ENCODE results near the gene HGS. TPM values are rescaled to one million over a fixed set of nuclear protein-coding genes. Genes with fewer than 3 reads are reported as not detected.

Gene HGS
- total and polyA plus RNA-seq, 2 experiments from 2014 or later, result 106 to 166 TPM

- Histone ChIP-seq H3K9me2 (ENCODE audit: insufficient read depth) (no peaks in the 10 kb centered on the region), H3K79me2 (ENCODE audit: insufficient read depth) (no peaks in the 10 kb centered on the region), H3K36me3 (ENCODE audit: low read depth) (no peaks in the 10 kb centered on the region), H3K27ac (no peak overlapping the region), H3K4me3 (no peak overlapping the region), H3K4me1 (ENCODE audit: insufficient read depth) (peaks cover 15% of the 10 kb centered on the region), H2AFZ (no peak overlapping the region), H3K4me2 (ENCODE audit: unreplicated experiment) (no peak overlapping the region), H4K20me1 (ENCODE audit: insufficient read depth) (no peaks in the 10 kb centered on the region), H3F3A (ENCODE audit: insufficient read depth) (peaks cover 6% of the 10 kb centered on the region; the same call in 1 of the 2 replicates), H3K9me3 (ENCODE audit: low read depth) (no peaks in the 10 kb centered on the region), H3K9ac (no peak overlapping the region), H3K27me3 (replicated peaks; ENCODE audit: insufficient read depth) (no peaks in the 10 kb centered on the region)
- in situ Hi-C loops (cut with MboI), result no loop called here
- DNase-seq, result peak; percentile 88
- TF ChIP-seq EZH2 (IDR thresholded peaks at IDR 0.05; ENCODE audit: insufficient read depth, poor library complexity, severe bottlenecking) (no peak), EZH2phosphoT487 (IDR thresholded peaks at IDR 0.05; ENCODE audit: insufficient read depth, low read depth) (no peak)
- 37 to 42% methylated on average over 30 of the region's 32 CpGs for WGBS, 2 experiments (ENCODE audit: low coverage in 1 of 2, low lambda C conversion rate in 2 of 2, missing lambda C conversion rate in 2 of 2)
These were observed 49.9 kb downstream of the HGS start for GRCh38 chr17:81733507-81734404.

GRCh38 chr17:81734405-81735263 is 50.8 kb downstream of the HGS start:
- 67 to 69% methylated on average over 33 to 34 of the region's 35 CpGs for WGBS, 2 experiments (ENCODE audit: low coverage in 1 of 2, low lambda C conversion rate in 2 of 2, missing lambda C conversion rate in 2 of 2)
- Histone ChIP-seq H3K79me2 (ENCODE audit: insufficient read depth) (no peaks in the 10 kb centered on the region), H3K9me3 (ENCODE audit: low read depth) (no peaks in the 10 kb centered on the region), H3K4me1 (ENCODE audit: insufficient read depth) (peaks cover 15% of the 10 kb centered on the region), H3K9me2 (ENCODE audit: insufficient read depth) (no peaks in the 10 kb centered on the region), H3K4me3 (no peak overlapping the region), H3K36me3 (ENCODE audit: low read depth) (no peaks in the 10 kb centered on the region), H3K27ac (no peak overlapping the region), H2AFZ (no peak overlapping the region), H4K20me1 (ENCODE audit: insufficient read depth) (no peaks in the 10 kb centered on the region), H3K9ac (no peak overlapping the region), H3K27me3 (replicated peaks; ENCODE audit: insufficient read depth) (no peaks in the 10 kb centered on the region), H3F3A (ENCODE audit: insufficient read depth) (peaks cover 6% of the 10 kb centered on the region; the same call in 1 of the 2 replicates), H3K4me2 (ENCODE audit: unreplicated experiment) (no peak overlapping the region)
- no peak for TF ChIP-seq EZH2phosphoT487 (IDR thresholded peaks at IDR 0.05; ENCODE audit: insufficient read depth, low read depth)
- in situ Hi-C loops (cut with MboI), result no loop called here
- DNase-seq, result no peak

- in situ Hi-C loops (cut with MboI), result no loop called here
- Histone ChIP-seq H3K9ac (peak overlapping the region; percentile 51), H4K20me1 (ENCODE audit: insufficient read depth) (no peaks in the 10 kb centered on the region), H3K27ac (peak overlapping the region; percentile 22; the same call in 1 of the 2 replicates), H3F3A (ENCODE audit: insufficient read depth) (peaks cover 6% of the 10 kb centered on the region; the same call in 1 of the 2 replicates), H3K27me3 (replicated peaks; ENCODE audit: insufficient read depth) (no peaks in the 10 kb centered on the region), H3K4me3 (peak overlapping the region; percentile 56), H3K9me2 (ENCODE audit: insufficient read depth) (no peaks in the 10 kb centered on the region), H3K4me2 (ENCODE audit: unreplicated experiment) (peak overlapping the region; percentile 50), H3K9me3 (ENCODE audit: low read depth) (no peaks in the 10 kb centered on the region), H3K4me1 (ENCODE audit: insufficient read depth) (peaks cover 15% of the 10 kb centered on the region), H3K79me2 (ENCODE audit: insufficient read depth) (no peaks in the 10 kb centered on the region), H3K36me3 (ENCODE audit: low read depth) (no peaks in the 10 kb centered on the region), H2AFZ (peak overlapping the region; percentile 85)
- 11 to 22% methylated on average over 24 to 27 of the region's 30 CpGs for WGBS, 2 experiments (ENCODE audit: low coverage in 1 of 2, low lambda C conversion rate in 2 of 2, missing lambda C conversion rate in 2 of 2)
- TF ChIP-seq EZH2phosphoT487 (IDR thresholded peaks at IDR 0.05; ENCODE audit: insufficient read depth, low read depth) (no peak), EZH2 (IDR thresholded peaks at IDR 0.05; ENCODE audit: insufficient read depth, poor library complexity, severe bottlenecking) (no peak)
- peak; percentile 88 for DNase-seq
These were observed 51.7 kb downstream of the HGS start for GRCh38 chr17:81735264-81736102.
